Ovary (tissue), 3 donors: ENCODE results near the gene GRID1.

ENCODE experiments used
- CTCF ChIP-seq, 3 donors: fragments of 450-650 bp in 2 of 3; fragments of 200-600 bp in 1 of 3; IDR thresholded peaks; one replicate each; pipeline versions ENCODE4 v1.5.1 to v1.8.0; 2016 to 2022; ENCODE audit warnings: antibody characterized with exemption in 3 of 3, mild to moderate bottlenecking in 1 of 3
- EP300 ChIP-seq: sonication (generic); formaldehyde crosslinking; IDR thresholded peaks from one replicate; pipeline ENCODE4 v1.6.1; 2017; ENCODE audit warnings: antibody characterized with exemption
- POLR2A ChIP-seq: fragments of 450-650 bp; IDR thresholded peaks from one replicate; pipeline ENCODE4 v1.6.1; 2017; ENCODE audit warnings: antibody characterized with exemption, mild to moderate bottlenecking, moderate library complexity
- donor health status: DM: no; HTN: no; CAD: no.

- TF ChIP-seq CTCF (IDR thresholded peaks at IDR 0.05) (no peak), EP300 (no peak), POLR2A (no peak)
Observed at GRCh38 chr10:85735997-85736396, 630.6 kb downstream of the GRID1 start.
